ENCODE measurements around the gene TNS4.

DNA sequence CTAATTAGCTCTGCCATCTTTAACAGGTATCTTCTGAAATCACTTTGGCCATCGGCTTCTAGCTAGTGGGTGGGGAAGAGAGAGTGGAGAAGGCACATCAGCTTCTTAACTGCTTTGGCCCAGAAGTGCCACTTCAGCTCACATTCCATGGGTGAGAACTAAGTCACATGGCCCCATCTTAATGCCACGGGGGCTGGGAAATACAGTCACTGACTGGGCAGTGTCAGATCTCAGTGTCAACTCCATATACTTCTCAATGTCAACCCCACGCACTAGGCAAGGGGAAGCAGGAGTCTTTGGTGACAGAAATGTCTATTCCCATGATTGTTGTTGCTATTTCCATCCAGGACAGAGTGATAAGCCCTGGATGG lies 34.5 kb upstream of the TNS4 start:
- TF ChIP-seq CTCF (conservative IDR thresholded peaks at IDR 0.05 in 1 of 2, IDR thresholded peaks at IDR 0.05 in 1 of 2; ENCODE audit: low read depth in 1 of 2, low read length in 2 of 2) = no peak
- no peak for TF ChIP-seq EZH2 (IDR thresholded peaks at IDR 0.05; ENCODE audit: low read length, missing control alignments)

Measured in fibroblast of lung (primary cell).